ENCODE data around the gene CCSER1.

DNA sequence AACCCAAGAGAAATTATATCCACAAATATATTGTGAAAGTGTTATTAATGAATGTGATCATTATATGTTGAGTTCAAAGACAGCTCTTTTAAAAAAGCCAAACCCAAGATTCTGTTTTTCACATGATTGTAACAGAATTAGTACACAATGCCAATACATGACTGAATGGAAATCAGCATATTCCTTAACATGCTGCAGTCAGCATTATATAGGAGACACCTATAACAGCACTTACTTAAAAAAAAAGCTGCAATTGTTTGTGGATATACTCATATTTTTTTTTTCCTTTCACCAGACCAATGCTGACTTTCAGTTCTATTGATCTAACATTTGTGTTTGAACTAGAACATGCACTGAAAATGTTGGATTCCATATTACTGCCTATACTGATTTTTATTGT lies 165.2 kb downstream of the CCSER1 start:
- TF ChIP-seq, protein P1, sequence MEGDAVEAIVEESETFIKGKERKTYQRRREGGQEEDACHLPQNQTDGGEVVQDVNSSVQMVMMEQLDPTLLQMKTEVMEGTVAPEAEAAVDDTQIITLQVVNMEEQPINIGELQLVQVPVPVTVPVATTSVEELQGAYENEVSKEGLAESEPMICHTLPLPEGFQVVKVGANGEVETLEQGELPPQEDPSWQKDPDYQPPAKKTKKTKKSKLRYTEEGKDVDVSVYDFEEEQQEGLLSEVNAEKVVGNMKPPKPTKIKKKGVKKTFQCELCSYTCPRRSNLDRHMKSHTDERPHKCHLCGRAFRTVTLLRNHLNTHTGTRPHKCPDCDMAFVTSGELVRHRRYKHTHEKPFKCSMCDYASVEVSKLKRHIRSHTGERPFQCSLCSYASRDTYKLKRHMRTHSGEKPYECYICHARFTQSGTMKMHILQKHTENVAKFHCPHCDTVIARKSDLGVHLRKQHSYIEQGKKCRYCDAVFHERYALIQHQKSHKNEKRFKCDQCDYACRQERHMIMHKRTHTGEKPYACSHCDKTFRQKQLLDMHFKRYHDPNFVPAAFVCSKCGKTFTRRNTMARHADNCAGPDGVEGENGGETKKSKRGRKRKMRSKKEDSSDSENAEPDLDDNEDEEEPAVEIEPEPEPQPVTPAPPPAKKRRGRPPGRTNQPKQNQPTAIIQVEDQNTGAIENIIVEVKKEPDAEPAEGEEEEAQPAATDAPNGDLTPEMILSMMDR (IDR thresholded peaks at IDR 0.05), result no peak
- no peak for TF ChIP-seq POLR2A (IDR thresholded peaks at IDR 0.05)
